Measurements from ENCODE around the gene ZFHX3.

DNA sequence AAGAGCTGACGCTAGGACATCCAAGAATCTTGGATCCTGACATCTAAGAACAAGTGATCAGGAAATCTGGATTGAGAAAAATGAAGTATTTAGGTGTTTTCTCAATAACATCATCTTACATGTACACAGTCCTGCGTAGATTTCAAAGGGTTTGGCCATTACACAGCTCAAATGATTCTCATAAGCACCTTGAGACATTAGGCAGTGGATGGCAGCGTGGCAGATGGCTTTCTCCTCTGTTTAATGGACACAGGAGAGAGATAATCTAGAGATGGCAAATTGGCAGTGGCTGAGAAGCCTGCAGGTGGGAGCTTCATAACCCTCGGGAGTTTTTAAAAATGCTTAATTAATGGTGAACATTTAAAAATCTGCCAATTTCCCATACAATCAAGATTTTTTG, 137.5 kb downstream of the ZFHX3 start:
- TF ChIP-seq, protein P1, sequence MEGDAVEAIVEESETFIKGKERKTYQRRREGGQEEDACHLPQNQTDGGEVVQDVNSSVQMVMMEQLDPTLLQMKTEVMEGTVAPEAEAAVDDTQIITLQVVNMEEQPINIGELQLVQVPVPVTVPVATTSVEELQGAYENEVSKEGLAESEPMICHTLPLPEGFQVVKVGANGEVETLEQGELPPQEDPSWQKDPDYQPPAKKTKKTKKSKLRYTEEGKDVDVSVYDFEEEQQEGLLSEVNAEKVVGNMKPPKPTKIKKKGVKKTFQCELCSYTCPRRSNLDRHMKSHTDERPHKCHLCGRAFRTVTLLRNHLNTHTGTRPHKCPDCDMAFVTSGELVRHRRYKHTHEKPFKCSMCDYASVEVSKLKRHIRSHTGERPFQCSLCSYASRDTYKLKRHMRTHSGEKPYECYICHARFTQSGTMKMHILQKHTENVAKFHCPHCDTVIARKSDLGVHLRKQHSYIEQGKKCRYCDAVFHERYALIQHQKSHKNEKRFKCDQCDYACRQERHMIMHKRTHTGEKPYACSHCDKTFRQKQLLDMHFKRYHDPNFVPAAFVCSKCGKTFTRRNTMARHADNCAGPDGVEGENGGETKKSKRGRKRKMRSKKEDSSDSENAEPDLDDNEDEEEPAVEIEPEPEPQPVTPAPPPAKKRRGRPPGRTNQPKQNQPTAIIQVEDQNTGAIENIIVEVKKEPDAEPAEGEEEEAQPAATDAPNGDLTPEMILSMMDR (conservative IDR thresholded peaks at IDR 0.05) = no peak
- no peak for TF ChIP-seq ZFX (IDR thresholded peaks at IDR 0.05)

Data from C4-2B (cell line).